ENCODE measurements around the gene CDRT15.

DNA sequence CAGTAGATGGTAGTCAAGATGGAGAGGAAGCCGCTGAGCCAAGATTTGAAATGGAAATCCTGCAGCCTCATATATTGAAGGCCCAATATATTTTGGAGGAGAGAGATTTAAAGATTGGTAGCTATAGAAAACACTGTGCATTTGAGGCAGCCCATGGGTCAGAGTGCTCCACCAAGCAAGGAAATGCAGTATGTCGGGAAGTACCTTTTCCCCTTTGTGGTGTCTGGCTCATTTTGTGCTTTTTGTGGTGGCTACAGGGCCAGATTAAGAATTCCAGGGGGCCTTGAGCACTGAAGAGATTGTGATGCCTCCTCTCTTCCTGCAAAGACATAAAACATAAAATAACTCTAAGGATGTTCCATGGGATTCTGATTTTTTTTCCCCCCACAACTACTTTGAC, 39.6 kb downstream of the CDRT15 start:
- TF ChIP-seq CTCF (optimal IDR thresholded peaks at IDR 0.05 in 1 of 3, IDR thresholded peaks at IDR 0.05 in 1 of 3, conservative IDR thresholded peaks at IDR 0.05 in 1 of 3; ENCODE audit: extremely low read depth in 1 of 3, insufficient read depth in 2 of 3, low read length in 3 of 3) (no peak), EZH2 (IDR thresholded peaks at IDR 0.05; ENCODE audit: low read length) (no peak)
